Mesothelial cell of epicardium (in vitro differentiated cells): ENCODE results near the gene ROR2. TPM values are rescaled to one million over a fixed set of nuclear protein-coding genes. Genes with fewer than 3 reads are reported as not detected.
"Not testable (repeated sequence)": the region's sequence is repeated elsewhere in the genome, so short reads cannot be mapped to it uniquely, and the experiment has no call there.

Experiments
- DNase-seq, 2 experiments: peaks; one replicate each; pipeline ENCODE4 v3.0.0; 2021; ENCODE audit warnings: low spot score in 2 of 2; ENCODE audit not compliant: unreplicated experiment in 2 of 2
- H3K27ac Mint-ChIP-seq: 2 replicates; pipeline ENCODE4 v1.8.0; 2021; ENCODE audit warnings: mixed read lengths
- H3K27me3 Mint-ChIP-seq: 2 replicates; pipeline ENCODE4 v1.8.0; 2021; ENCODE audit warnings: low read depth, mixed read lengths
- H3K36me3 Mint-ChIP-seq: 2 replicates; pipeline ENCODE4 v1.8.0; 2021; ENCODE audit warnings: mixed read lengths
- H3K4me1 Mint-ChIP-seq: 2 replicates; pipeline ENCODE4 v1.8.0; 2021; ENCODE audit warnings: mixed read lengths
- H3K4me3 Mint-ChIP-seq: 2 replicates; pipeline ENCODE4 v1.8.0; 2021; ENCODE audit warnings: mild to moderate bottlenecking, moderate library complexity, mixed read lengths
- H3K9me3 Mint-ChIP-seq: 2 replicates; pipeline ENCODE4 v1.8.0; 2021; ENCODE audit warnings: mixed read lengths
- total RNA-seq: library from RNA; stranded (reverse); gene quantifications from 3 replicates; pipeline ENCODE4 v1.2.1, GENCODE V29; 2021
- TF ChIP-seq, protein P1 (sequence below): fragments of 200-600 bp; sonication (generic); IDR thresholded peaks from one replicate; pipeline ENCODE4 v1.5.0; 2021; ENCODE audit warnings: antibody characterized with exemption; ENCODE audit not compliant: unreplicated experiment

The ROR2 gene
- total RNA-seq, 1 donor from 2014 or later = 41.0 TPM

DNA sequence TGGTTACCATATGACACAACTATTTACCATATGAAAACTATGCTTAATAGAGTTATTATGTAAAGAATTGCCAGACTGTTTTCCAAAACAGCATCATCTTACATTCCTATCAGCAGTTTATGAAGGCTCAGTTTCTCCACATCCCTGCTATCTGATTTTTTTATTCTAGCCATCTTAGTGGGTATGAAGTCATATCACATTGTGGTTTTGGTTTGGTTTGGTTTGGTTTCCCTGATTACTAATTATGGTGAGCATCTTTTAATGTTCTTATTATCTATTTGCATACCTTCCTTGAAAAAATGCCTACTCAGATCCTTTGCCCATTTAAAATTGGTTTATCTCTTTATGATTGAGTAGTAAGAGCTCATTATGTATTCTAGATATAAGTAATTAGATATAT lies 327.0 kb downstream of the ROR2 start:
- H3K27ac Mint-ChIP-seq = no peak overlapping the region
- H3K27me3 Mint-ChIP-seq = no peaks in the 10 kb centered on the region

DNA sequence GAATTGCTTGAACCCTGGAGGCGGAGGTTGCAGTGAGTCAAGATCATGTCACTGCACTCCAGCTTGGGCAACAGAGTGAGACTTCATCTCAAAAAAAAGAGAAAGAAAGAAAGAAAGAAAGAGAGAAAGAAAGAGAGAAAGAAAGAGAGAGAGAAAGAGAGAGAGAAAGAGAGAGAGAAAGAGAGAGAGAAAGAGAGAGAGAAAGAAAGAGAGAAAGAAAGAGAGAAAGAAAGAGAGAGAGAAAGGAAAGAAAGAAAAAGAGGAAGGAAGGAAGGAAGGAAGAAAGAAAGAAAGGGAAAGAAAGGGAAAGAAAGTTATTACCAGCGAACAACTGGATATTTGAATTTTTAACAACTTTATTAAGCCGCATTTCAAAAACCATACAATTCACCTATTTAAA lies 327.9 kb downstream of the ROR2 start:
- DNase-seq, H3K4me1 Mint-ChIP-seq, H3K27me3 Mint-ChIP-seq, H3K4me3 Mint-ChIP-seq, H3K36me3 Mint-ChIP-seq, H3K27ac Mint-ChIP-seq: not testable (repeated sequence)
- H3K9me3 Mint-ChIP-seq = peaks cover 14% of the 10 kb centered on the region

More for the DNA sequence above, 327.0 kb downstream of the ROR2 start:
- Mint-ChIP-seq H3K4me3 (no peak overlapping the region), H3K9me3 (peaks cover 15% of the 10 kb centered on the region), H3K36me3 (peaks cover 2% of the 10 kb centered on the region), H3K4me1 (no peaks in the 10 kb centered on the region)
- no peak for DNase-seq
- TF ChIP-seq, protein P1, sequence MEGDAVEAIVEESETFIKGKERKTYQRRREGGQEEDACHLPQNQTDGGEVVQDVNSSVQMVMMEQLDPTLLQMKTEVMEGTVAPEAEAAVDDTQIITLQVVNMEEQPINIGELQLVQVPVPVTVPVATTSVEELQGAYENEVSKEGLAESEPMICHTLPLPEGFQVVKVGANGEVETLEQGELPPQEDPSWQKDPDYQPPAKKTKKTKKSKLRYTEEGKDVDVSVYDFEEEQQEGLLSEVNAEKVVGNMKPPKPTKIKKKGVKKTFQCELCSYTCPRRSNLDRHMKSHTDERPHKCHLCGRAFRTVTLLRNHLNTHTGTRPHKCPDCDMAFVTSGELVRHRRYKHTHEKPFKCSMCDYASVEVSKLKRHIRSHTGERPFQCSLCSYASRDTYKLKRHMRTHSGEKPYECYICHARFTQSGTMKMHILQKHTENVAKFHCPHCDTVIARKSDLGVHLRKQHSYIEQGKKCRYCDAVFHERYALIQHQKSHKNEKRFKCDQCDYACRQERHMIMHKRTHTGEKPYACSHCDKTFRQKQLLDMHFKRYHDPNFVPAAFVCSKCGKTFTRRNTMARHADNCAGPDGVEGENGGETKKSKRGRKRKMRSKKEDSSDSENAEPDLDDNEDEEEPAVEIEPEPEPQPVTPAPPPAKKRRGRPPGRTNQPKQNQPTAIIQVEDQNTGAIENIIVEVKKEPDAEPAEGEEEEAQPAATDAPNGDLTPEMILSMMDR = no peak

DNA sequence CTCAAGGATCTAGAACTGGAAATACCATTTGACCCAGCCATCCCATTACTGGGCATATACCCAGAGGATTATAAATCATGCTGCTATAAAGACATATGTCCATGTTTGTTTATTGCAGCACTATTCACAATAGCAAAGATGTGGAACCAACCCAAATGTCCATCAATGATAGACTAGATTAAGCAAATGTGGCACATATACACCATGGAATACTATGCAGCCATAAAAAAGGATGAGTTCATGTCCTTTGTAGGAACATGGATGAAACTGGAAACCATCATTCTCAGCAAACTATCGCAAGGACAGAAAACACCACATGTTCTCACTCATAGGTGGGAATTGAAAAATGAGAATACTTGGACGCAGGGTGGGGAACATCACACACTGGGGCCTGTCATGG lies 336.0 kb downstream of the ROR2 start:
- DNase-seq, H3K4me1 Mint-ChIP-seq, H3K9me3 Mint-ChIP-seq, H3K27ac Mint-ChIP-seq, H3K27me3 Mint-ChIP-seq, H3K4me3 Mint-ChIP-seq, H3K36me3 Mint-ChIP-seq: not testable (repeated sequence)

DNA sequence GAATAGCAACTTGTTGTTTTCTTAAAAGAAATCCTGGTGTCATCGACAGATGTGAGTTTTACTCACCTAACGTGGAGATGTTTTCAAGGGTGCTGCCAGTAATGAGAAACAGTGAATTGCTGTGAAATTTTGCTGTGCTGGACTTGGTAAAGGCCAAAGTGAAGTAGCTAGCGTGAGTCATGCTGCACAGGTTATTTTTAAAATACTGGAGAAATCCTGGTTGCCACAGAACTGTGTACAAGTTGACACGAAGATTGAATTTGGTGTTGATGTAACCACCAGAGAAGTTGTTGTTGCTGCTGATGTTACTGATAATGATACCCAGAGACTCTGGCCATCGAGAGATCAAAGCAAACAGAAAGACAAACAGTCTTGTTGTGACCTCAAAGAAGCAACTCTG lies 338.4 kb downstream of the ROR2 start:
- no peaks in the 10 kb centered on the region for H3K4me1 Mint-ChIP-seq
- no peak overlapping the region for H3K27ac Mint-ChIP-seq
- no peaks in the 10 kb centered on the region for H3K36me3 Mint-ChIP-seq
- DNase-seq = no peak
- TF ChIP-seq, protein P1 = no peak
- H3K9me3 Mint-ChIP-seq = peaks cover 4% of the 10 kb centered on the region
- H3K4me3 Mint-ChIP-seq = no peak overlapping the region
- no peaks in the 10 kb centered on the region for H3K27me3 Mint-ChIP-seq

DNA sequence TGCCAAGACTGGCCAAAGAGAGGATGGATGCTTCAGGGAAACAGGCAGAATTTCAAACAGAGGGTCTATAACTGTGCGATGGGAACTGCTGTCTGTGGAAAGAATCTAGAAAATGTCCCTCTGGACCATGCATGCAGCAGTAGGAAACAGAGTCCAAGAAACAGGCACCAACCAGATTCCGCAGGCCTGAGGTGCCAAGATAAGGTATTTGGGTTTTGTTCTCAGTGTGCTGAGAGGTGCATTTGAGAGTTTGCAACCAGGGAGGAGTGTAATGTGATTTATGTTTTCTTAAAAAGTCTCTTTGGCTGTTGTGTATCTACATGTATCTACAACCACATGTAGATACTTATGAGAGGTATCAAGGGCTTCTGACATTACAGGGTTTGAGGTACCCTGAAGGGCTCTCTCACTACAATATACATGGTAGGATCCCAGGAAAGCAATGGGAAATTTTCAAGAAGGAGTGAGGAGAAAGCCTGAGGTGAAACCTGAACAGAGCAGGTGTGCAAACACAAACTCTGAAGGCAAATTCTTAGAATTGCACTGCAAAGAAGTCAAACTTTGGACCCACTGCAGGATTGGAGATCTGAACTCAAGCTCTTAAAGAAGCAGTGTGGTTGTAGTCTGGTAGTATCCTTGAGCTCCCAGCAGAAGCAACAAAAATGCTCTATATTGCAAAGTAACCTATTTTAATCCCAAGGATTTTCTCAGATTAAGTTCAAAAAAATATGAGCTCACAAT lies 343.6 kb downstream of the ROR2 start:
- Mint-ChIP-seq H3K4me3 (no peak overlapping the region), H3K4me1 (no peaks in the 10 kb centered on the region), H3K9me3 (no peaks in the 10 kb centered on the region), H3K27ac (no peak overlapping the region), H3K36me3 (no peaks in the 10 kb centered on the region), H3K27me3 (no peaks in the 10 kb centered on the region)
- DNase-seq = no peak
- TF ChIP-seq, protein P1 = no peak

DNA sequence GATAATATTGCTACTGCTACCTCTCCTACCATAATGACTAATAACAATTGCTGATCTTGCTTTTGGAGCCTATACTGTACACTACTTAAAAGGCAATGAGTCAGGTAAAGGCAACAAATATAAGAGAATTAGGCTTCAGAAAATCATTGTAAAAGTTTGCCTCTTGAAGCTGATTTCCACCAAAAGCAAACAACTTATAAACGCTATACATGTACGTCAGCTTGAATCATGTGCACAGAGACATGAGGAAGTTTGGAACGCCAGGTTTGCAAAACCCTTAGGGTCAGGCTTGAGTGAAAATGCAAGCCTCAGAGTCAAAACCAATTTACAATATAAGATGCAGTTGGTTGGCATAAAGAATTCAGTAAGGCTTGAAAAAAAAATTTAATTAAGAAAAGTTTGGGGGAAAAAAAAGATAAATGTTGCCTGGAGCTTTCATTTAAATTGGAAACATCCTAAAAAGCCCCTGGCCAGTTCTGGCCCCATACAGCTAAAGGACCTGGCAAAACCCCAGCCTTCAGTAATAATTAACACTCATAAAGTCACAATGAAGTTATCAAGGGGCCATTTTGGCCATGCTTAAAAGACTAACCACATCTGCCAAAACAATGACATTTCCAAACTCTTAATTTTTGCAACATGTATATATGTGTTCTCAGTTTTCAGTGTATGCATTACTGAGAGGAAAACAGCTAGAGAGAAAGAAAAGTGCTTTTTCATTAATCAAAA lies 345.4 kb downstream of the ROR2 start:
- no peak for DNase-seq
- TF ChIP-seq, protein P1 = no peak
- Mint-ChIP-seq H3K4me3 (no peak overlapping the region), H3K9me3 (no peaks in the 10 kb centered on the region), H3K36me3 (no peaks in the 10 kb centered on the region), H3K27me3 (no peaks in the 10 kb centered on the region), H3K27ac (no peak overlapping the region), H3K4me1 (no peaks in the 10 kb centered on the region)
